ENCODE data around the gene GUCY2D.

GRCh38 chr17:8031950-8032349, 29.5 kb downstream of the GUCY2D start:
- TF ChIP-seq CTCF (optimal IDR thresholded peaks at IDR 0.05 in 1 of 3, IDR thresholded peaks at IDR 0.05 in 1 of 3, conservative IDR thresholded peaks at IDR 0.05 in 1 of 3; ENCODE audit: extremely low read depth in 1 of 3, insufficient read depth in 2 of 3, low read length in 3 of 3), result no peak
- no peak for TF ChIP-seq EZH2 (IDR thresholded peaks at IDR 0.05; ENCODE audit: low read length)

All from keratinocyte (primary cell).